NCI-H1105 (cell line): ENCODE data around the gene BRINP2.
A peak's percentile ranks its signal among the peaks of the same experiment; 100 is the strongest.

ENCODE experiments used
- DNase-seq: peaks from one replicate; lab custom pipeline; 2025; lab: John Stamatoyannopoulos, UW

Gene BRINP2

GRCh38 chr1:177223359-177223758, 52.6 kb downstream of the BRINP2 start:
- DNase-seq: no peak

DNA sequence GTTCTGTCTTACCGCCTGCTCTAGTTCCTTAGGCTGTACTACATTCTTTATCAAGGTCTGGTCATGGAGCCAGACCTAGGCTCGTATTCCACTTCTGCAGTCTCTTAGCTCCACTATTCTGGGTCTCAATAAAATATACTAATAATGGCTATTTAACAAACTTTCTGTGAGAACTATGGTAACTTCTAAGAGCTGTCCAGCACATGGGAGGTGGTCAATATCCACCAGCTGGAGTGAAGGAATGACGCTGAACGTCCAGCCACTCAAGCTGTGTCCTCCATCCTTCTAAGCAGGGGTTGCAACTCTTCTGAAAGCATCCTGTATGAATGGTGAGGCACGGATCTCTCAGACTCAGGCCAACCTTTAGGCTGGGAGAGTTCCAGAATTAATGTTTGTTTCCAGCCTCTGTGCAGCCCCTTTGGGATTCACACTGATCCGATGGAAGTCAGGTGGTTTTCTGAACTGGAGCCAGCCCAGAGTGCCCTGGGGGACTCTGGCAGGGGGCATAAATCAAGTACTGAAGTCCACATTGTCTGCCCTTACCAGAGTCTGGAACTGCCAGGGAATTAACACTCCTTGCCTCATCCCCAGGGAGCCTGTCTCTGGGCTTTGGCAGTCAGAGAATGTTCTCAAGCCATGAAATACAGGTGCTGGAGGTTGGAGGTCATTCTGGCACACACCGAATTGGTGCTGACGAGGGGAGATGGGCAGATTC, 57.4 kb downstream of the BRINP2 start:
- DNase-seq: peak; percentile 3

DNA sequence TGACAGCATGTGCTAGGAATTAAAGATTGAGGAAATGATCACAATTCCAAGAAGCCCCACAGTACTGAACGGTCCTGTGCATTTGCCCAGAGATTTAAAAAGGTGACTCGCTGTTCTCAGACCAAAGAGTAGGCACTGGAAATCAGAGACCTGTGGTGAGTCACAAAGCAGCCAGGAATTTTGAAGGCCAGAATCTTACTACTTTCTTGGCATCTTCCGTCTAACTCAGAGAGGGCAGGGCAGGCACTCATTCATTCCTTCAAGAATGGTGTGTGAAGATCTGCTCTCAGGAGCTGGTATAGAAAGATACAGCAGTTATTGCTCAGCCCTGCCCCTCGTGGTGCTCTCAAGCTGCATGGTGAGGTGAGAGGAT, 57.9 kb downstream of the BRINP2 start:
- no peak for DNase-seq

DNA sequence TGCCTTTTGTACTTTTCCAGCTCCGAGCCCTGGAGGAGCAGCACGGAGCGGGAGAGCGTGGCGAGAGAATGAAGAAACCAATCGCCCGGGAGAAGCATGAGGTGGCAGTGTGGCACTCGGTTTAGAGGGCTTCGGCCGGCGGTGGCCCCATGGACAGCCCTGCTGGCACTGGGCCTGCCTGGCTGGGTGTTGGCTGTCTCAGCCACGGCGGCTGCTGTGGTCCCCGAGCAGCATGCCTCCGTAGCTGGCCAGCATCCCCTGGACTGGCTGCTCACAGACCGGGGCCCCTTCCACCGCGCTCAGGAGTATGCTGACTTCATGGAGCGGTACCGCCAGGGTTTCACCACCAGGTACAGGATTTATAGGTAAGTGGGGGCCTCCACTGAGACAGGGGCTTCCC, 59.0 kb downstream of the BRINP2 start:
- no peak for DNase-seq

DNA sequence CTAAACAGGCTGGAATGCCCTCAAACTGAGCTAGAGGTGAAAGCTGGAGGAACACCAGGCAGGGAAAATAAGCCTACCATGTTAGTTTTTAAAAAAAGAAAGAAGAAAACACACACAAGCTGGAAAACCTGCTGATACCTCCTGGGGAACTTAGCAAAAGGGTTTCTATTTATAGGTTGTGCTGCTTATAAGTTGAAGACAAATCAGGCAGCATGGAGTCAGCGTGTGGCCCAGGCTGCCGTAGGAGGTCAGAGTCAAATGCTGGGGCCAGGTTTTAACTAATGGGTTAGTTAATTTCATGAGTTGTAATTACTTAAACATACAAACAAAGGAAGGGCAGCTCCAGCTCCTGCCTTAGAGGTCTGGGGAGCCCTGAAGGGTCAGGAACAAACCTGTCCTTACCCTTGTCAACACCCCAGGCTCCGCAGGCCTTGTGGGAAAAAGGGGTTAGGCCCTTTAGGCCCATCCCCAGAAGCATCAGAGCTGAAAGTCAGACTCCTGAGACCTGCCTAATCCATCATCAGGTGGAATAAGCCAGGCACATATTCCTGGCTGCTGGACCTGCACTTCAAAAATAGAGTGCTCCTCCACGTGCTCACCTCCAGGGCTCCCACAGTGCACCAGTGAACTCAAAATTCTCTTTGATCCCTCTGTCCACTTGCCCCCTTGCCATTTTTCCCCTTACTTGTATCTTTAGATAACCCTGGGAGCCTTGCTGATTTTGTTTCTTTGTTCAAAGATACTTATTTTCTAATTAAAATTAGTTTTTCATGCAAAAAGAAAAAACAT, 59.7 kb downstream of the BRINP2 start:
- no peak for DNase-seq

DNA sequence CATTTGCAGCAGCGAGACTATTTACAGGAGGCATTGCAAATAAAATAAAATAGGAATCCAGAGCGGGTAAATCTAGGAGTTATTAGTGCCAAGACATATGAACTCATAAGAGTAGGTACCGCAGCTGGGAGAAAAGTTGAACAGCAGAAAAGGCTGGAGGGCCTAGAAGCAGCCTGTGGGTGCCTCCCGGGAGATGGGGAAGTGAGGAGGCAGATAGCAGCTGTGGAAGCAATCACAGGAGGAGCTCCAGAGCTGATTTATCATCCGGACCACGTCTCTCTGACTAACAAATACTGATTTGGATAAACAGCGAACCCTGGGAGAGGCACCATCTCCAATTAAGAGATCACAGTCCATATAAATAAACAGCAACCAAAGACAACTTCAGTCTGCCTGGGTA, 64.6 kb downstream of the BRINP2 start:
- no peak for DNase-seq

- no peak for DNase-seq
Measured at GRCh38 chr1:177236962-177237361, 66.2 kb downstream of the BRINP2 start.

DNA sequence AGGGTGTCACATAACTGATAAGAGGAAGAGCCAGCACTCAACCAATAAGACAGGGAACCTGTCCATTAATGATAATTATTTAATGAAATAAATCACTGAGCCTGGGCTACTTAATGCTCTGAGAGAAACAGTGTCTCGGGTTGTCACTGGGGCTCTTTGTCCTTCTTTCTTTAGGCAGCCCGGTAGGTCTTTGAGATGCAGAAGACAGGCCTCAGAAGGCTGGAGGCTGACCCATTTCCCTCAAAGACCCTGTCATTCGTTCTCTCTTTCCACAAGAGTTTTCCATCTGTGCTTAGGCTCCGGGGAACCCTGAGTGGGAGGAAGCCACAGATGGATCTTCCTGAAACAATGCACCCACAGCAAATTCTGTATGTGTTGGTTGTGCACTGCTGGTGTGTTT, 68.2 kb downstream of the BRINP2 start:
- no peak for DNase-seq

DNA sequence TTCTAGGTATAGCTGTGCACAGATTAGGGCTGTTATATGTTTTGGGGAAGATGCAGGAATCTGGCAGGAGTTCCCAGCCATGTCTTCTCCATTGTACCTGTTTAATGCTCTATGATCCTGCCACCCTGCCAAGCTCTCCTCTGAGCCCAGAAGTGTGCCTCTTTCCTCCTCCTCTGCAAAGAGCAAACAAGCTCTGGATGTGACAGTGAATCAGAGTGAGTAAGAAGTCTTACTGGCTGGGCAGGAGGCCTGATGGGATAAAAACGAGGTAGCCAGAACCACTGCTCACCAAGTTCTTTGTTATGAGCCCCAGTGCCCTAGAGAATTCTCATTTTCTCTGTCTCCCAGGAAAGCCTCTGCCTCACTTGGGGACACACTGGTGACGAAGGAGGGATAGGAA, 69.0 kb downstream of the BRINP2 start:
- no peak for DNase-seq

GRCh38 chr1:177243773-177244172, 73.0 kb downstream of the BRINP2 start:
- no peak for DNase-seq

- no peak for DNase-seq
Measured at GRCh38 chr1:177246710-177247580, 76.2 kb downstream of the BRINP2 start.

GRCh38 chr1:177247623-177248176, 76.9 kb downstream of the BRINP2 start:
- DNase-seq: no peak

DNA sequence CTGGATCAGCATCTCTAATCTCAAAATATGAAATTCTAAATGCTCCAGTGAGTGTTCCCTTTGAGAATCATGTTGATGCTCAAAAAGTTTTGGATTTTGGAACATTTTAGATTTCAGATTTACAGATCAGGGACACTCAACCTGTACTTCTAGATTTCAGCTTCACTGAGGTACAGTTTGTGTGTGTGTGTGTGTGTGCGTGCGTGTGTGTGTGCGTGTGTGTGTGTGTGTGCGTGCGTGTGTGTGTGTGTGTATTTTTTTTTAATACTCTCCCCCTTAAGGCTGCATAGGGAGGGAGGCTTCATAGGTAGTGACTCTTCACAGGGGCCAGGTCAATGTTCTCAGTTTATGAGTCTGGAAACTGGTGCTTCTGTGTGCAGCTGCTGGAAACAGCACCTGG, 77.5 kb downstream of the BRINP2 start:
- DNase-seq: no peak

GRCh38 chr1:177249231-177249630, 78.5 kb downstream of the BRINP2 start:
- DNase-seq: no peak

DNA sequence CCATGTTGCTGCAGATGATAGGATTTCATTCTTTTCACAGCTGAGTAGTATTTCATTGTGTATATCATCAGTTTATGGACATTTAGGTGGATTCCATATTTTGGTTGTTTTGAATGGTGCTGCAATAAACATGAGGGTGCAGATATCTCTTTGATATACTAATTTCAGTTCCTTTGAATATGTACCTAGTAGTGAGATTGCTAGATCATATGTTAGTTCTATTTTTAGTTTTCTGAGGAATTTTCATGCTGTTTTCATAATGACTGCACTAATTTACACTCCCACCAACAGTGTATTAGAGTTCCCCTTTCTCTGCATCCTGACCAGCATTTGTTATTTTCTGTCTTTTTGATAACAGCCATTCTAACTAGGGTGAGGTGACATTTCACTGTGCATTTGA, 82.1 kb downstream of the BRINP2 start:
- DNase-seq: no peak

DNA sequence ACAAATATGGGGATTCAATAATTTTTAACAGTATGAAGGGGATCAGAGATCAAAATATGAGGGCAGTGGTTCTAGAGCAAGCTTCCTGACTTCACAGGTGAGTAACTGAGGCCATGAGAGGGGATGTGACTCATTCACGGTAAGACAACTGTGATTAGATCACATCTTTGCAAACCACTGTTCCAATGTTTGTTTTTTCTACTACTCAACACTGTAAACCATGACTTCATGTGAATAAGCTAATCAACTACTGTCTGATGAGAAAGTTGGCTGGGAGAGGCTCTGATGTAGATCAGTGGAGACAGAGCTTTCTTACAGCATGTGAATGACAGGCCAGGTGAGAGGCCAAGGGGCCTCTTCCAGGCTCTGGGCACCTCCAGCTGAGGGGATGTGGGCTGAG, 84.7 kb downstream of the BRINP2 start:
- DNase-seq: no peak

- DNase-seq: peak; percentile 7
Measured at GRCh38 chr1:177256153-177257075, 85.7 kb downstream of the BRINP2 start.

DNA sequence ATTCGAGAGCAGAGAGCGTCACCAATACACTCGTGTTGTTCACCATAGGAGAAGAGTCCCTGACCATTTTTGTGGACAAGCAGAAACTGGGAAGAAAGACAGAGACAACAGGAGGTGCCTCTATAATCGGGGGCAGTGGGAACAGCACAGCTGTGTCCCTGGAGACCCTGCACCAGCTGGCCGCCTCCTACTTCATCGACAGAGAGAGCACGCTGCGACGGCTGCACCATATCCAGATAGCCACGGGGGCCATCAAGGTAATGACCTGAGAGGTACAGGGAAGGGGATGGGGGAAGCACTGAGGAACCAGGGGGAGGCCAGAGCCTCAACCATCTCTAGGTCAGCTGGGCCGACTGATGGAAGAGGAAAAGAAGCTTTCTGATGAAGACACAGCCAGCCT, 86.4 kb downstream of the BRINP2 start:
- no peak for DNase-seq

DNA sequence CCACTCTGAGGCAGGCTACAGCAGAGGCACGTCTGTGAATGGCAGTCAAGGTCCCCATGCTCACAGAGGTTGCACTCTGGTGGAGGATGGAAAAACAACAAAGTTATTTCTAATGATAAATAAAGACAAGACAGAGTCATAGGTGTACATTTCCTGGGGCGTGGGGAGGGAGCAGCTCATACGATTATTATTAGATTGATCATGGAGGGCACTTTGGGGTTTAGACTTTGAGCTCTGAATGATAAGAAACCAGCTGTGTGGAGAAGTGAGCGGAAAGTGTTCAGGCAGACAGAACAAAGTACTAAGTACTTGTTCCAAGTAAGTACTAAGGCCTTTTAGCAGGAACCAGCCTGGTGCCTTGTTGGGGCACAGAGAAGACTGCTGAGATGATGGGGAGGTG, 86.8 kb downstream of the BRINP2 start:
- no peak for DNase-seq

- DNase-seq: no peak
Measured at GRCh38 chr1:177270863-177271262, 100.1 kb downstream of the BRINP2 start.

GRCh38 chr1:177273141-177273540, 102.4 kb downstream of the BRINP2 start:
- DNase-seq: no peak
